CD14-positive monocyte (primary cell): ENCODE measurements around the gene MACF1. TPM values are rescaled to one million over a fixed set of nuclear protein-coding genes. Genes with fewer than 3 reads are reported as not detected.

Source experiments
- DNase-seq, 3 donors: peaks; one replicate each; pipeline ENCODE4 v3.0.0-alpha.2; 2011 to 2022
- H2AFZ ChIP-seq: 2 replicates; pipeline ENCODE4 v1.6.0; 2012; ENCODE audit warnings: mild to moderate bottlenecking, low read depth, low read length, inconsistent platforms; ENCODE audit not compliant: insufficient read depth, poor library complexity, severe bottlenecking
- H3K27ac ChIP-seq, 2 donors: 1 replicate in 1 of 2; 2 replicates in 1 of 2; pipeline ENCODE4 v1.5.1; 2012 to 2013; ENCODE audit warnings: low read length in 2 of 2, control low read depth in 1 of 2, inconsistent platforms in 1 of 2, low read depth in 1 of 2, mild to moderate bottlenecking in 1 of 2
- H3K27me3 ChIP-seq, 2 donors: one replicate each; pipeline versions ENCODE4 v1.6.0 to v1.6.1; 2011 to 2013; ENCODE audit warnings: low read length in 2 of 2; ENCODE audit not compliant: control insufficient read depth in 2 of 2, insufficient read depth in 2 of 2
- H3K36me3 ChIP-seq, 2 donors: replicated peaks in 1 of 2; 1 replicate in 1 of 2; 2 replicates in 1 of 2; pipeline versions ENCODE4 v1.5.1 to v1.6.1; 2012 to 2013; ENCODE audit warnings: low read length in 2 of 2, control low read depth in 1 of 2, inconsistent platforms in 1 of 2, mild to moderate bottlenecking in 1 of 2; ENCODE audit not compliant: insufficient read depth in 2 of 2, control insufficient read depth in 1 of 2
- H3K4me1 ChIP-seq, 2 donors: 1 replicate in 1 of 2; 2 replicates in 1 of 2; pipeline versions ENCODE4 v1.5.1 to v1.6.1; 2012 to 2013; ENCODE audit warnings: low read length in 2 of 2, control low read depth in 1 of 2, inconsistent platforms in 1 of 2, mild to moderate bottlenecking in 1 of 2, moderate library complexity in 1 of 2; ENCODE audit not compliant: insufficient read depth in 2 of 2, control insufficient read depth in 1 of 2
- H3K4me2 ChIP-seq: replicated peaks from 2 replicates; pipeline ENCODE3; 2012; ENCODE audit warnings: low read length, moderate library complexity, mild to moderate bottlenecking; ENCODE audit not compliant: poor library complexity, severe bottlenecking; ENCODE audit errors: extremely low read depth
- H3K4me3 ChIP-seq, 3 experiments: fragments of 200-600 bp in 1 of 3; sonication (generic) in 1 of 3; replicated peaks in 1 of 3; 1 replicate in 2 of 3; 2 replicates in 1 of 3; pipeline ENCODE4 v1.5.1; 2011 to 2013; ENCODE audit warnings: low read length in 3 of 3, mild to moderate bottlenecking in 3 of 3, control low read depth in 2 of 3, low read depth in 2 of 3, inconsistent platforms in 1 of 3, moderate library complexity in 1 of 3
- H3K79me2 ChIP-seq: 2 replicates; pipeline ENCODE4 v1.6.0; 2012; ENCODE audit warnings: mild to moderate bottlenecking, control low read depth, inconsistent platforms, low read length, moderate library complexity; ENCODE audit not compliant: insufficient read depth
- H3K9ac ChIP-seq: 2 replicates; pipeline ENCODE4 v1.6.0; 2017; ENCODE audit warnings: low read length, mild to moderate bottlenecking; ENCODE audit not compliant: insufficient read depth, poor library complexity, severe bottlenecking
- H3K9me3 ChIP-seq, 2 donors: replicated peaks in 1 of 2; 1 replicate in 1 of 2; 2 replicates in 1 of 2; pipeline versions ENCODE4 v1.5.1 to v1.6.1; 2012 to 2013; ENCODE audit warnings: low read length in 2 of 2, control low read depth in 1 of 2; ENCODE audit not compliant: control insufficient read depth in 1 of 2, insufficient read depth in 1 of 2
- H4K20me1 ChIP-seq: 2 replicates; pipeline ENCODE4 v1.6.0; 2012; ENCODE audit warnings: mild to moderate bottlenecking, low read length, control low read depth, moderate library complexity; ENCODE audit not compliant: insufficient read depth
- H3K27ac Mint-ChIP-seq, 7 donors: one replicate each; pipeline ENCODE4 v1.8.0; 2020; ENCODE audit warnings: mild to moderate bottlenecking in 7 of 7, mixed read lengths in 7 of 7, moderate library complexity in 6 of 7, inconsistent platforms in 2 of 7
- H3K27me3 Mint-ChIP-seq, 3 donors: one replicate each; pipeline ENCODE4 v1.8.0; 2021 to 2022; ENCODE audit warnings: low read depth in 3 of 3, mild to moderate bottlenecking in 3 of 3, mixed read lengths in 3 of 3, moderate library complexity in 3 of 3, inconsistent platforms in 1 of 3
- H3K36me3 Mint-ChIP-seq, 2 donors: one replicate each; pipeline ENCODE4 v1.8.0; 2020; ENCODE audit warnings: mixed read lengths in 2 of 2, inconsistent platforms in 1 of 2, mild to moderate bottlenecking in 1 of 2
- H3K4me1 Mint-ChIP-seq: one replicate; pipeline ENCODE4 v1.8.0; 2020; ENCODE audit warnings: mild to moderate bottlenecking, mixed read lengths
- H3K4me3 Mint-ChIP-seq, 2 donors: one replicate each; pipeline ENCODE4 v1.8.0; 2020; ENCODE audit warnings: mild to moderate bottlenecking in 2 of 2, mixed read lengths in 2 of 2, moderate library complexity in 1 of 2
- H3K9me3 Mint-ChIP-seq, 7 donors: one replicate each; pipeline ENCODE4 v1.8.0; 2020 to 2022; ENCODE audit warnings: mixed read lengths in 7 of 7, mild to moderate bottlenecking in 6 of 7, moderate library complexity in 6 of 7, inconsistent platforms in 2 of 7
- WGBS: methylation state at CpG from one replicate; pipeline ENCODE4 v1.1.5; 2013; ENCODE audit warnings: missing lambda C conversion rate; ENCODE audit not compliant: insufficient coverage; 5-methylcytosine and 5-hydroxymethylcytosine counted together
- intact Hi-C, 2 donors: fragments of 100-400 bp; cut with micrococcal nuclease; formaldehyde crosslinking; loops; one replicate each; pipeline versions ENCODE4 v1.15.0 to v1.15.1; 2023
- polyA plus RNA-seq, 3 donors: library from polyadenylated mRNA; depleted of rRNA in 1 of 3; unstranded in 2 of 3; stranded (reverse) in 1 of 3; fragments of 300-500 nt in 2 of 3; fragments of >200 nt in 1 of 3; fragmentation: Illumina TruSeq in 2 of 3; gene quantifications; 1 replicate in 2 of 3; 2 replicates in 1 of 3; pipeline ENCODE4 v1.2.3, GENCODE V29; 2012 to 2021
- TF ChIP-seq, protein P1 (sequence below): fragments of 200-600 bp; IDR thresholded peaks from one replicate; pipeline ENCODE4 v1.8.0; 2022; ENCODE audit warnings: antibody characterized with exemption, mild to moderate bottlenecking

The MACF1 gene
- polyA plus RNA-seq, 3 donors, result 3.4 to 36.8 (median 4.5) TPM

DNA sequence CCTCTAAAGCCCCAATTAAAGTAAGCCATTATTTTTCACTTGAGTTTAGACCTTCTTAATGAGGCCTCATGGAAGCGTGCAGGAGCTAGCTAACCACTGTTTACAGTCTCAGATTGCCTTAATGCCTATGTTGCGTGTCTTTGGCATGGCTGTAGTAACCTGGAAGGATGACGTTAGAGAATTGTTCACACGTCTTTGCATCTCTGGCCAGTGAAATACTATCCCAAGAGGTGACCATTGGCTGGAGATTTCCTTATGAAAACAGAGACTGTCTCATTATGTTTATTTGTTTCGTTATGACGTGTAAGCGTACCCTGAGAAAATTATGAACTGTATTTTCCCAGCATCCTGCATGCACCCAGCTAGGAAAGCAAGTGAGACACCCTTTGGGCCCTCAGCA is 268.3 kb downstream of the MACF1 start:
- no peak overlapping the region for H2AFZ ChIP-seq
- intact Hi-C loops, result no loop called here
- no peaks in the 10 kb centered on the region for H3K27me3 ChIP-seq
- H3K27me3 Mint-ChIP-seq, result peaks cover 0 to 3% (median 2%) of the 10 kb centered on the region in 3 donors
- H3K9me3 Mint-ChIP-seq, result no peaks in the 10 kb centered on the region
- 95% methylated on average over 4 of the region's 7 CpGs for WGBS
- no peak overlapping the region for H3K27ac ChIP-seq
- no peaks in the 10 kb centered on the region for H3K4me1 Mint-ChIP-seq
- no peak overlapping the region for H3K9ac ChIP-seq
- H3K4me1 ChIP-seq, result no peaks in the 10 kb centered on the region
- peaks cover 78 to 89% of the 10 kb centered on the region in 2 donors for H3K36me3 Mint-ChIP-seq
- peaks cover 75 to 97% of the 10 kb centered on the region in 2 donors for H3K36me3 ChIP-seq
- TF ChIP-seq, protein P1, sequence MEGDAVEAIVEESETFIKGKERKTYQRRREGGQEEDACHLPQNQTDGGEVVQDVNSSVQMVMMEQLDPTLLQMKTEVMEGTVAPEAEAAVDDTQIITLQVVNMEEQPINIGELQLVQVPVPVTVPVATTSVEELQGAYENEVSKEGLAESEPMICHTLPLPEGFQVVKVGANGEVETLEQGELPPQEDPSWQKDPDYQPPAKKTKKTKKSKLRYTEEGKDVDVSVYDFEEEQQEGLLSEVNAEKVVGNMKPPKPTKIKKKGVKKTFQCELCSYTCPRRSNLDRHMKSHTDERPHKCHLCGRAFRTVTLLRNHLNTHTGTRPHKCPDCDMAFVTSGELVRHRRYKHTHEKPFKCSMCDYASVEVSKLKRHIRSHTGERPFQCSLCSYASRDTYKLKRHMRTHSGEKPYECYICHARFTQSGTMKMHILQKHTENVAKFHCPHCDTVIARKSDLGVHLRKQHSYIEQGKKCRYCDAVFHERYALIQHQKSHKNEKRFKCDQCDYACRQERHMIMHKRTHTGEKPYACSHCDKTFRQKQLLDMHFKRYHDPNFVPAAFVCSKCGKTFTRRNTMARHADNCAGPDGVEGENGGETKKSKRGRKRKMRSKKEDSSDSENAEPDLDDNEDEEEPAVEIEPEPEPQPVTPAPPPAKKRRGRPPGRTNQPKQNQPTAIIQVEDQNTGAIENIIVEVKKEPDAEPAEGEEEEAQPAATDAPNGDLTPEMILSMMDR, result no peak
- H3K4me3 Mint-ChIP-seq, result no peak overlapping the region
- no peaks in the 10 kb centered on the region for H3K79me2 ChIP-seq
- H3K9me3 ChIP-seq, result no peaks in the 10 kb centered on the region
- H3K27ac Mint-ChIP-seq, result no peak overlapping the region
- H4K20me1 ChIP-seq, result no peaks in the 10 kb centered on the region
- H3K4me2 ChIP-seq, result no peak overlapping the region
- DNase-seq, result no peak
- no peak overlapping the region for H3K4me3 ChIP-seq

DNA sequence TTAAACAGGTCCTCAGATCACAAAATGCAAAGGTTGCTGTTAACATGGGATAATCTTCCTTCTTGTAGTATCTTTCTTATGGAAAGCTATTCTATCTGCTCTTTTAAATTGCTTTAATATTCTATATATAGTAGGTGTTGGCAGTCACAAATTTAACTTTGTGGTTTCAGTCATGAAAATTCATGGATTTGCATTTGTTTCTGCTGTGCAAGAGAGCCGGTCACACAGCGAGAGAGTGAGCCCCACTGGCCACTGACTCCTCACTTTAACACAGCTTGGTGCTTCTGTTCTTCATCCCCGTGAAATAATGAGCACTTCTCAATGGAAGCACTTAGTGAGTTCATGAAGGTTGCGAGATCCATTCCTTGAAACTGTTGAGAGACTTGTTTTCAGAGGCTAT is 268.8 kb downstream of the MACF1 start:
- Mint-ChIP-seq H3K4me1 (no peaks in the 10 kb centered on the region), H3K36me3 (peaks cover 81 to 90% of the 10 kb centered on the region in 2 donors), H3K27ac (no peak overlapping the region), H3K27me3 (peaks cover 0 to 3% (median 2%) of the 10 kb centered on the region in 3 donors), H3K9me3 (no peaks in the 10 kb centered on the region), H3K4me3 (no peak overlapping the region)
- peaks cover 71 to 97% of the 10 kb centered on the region in 2 donors for H3K36me3 ChIP-seq
- H3K27ac ChIP-seq, result no peak overlapping the region
- TF ChIP-seq, protein P1, result no peak
- no peaks in the 10 kb centered on the region for H3K79me2 ChIP-seq
- no peaks in the 10 kb centered on the region for H3K9me3 ChIP-seq
- no peaks in the 10 kb centered on the region for H3K27me3 ChIP-seq
- H3K9ac ChIP-seq, result no peak overlapping the region
- no peak overlapping the region for H3K4me2 ChIP-seq
- no peak overlapping the region for H2AFZ ChIP-seq
- no peak for DNase-seq
- H3K4me1 ChIP-seq, result no peaks in the 10 kb centered on the region
- WGBS, result no CpG with 5 or more reads among the region's 4 CpGs
- H4K20me1 ChIP-seq, result no peaks in the 10 kb centered on the region
- intact Hi-C loops, result no loop called here
- H3K4me3 ChIP-seq, result no peak overlapping the region
